GM19395 (cell line): ENCODE results near the gene KCNF1.
"Not testable (repeated sequence)": the region's sequence is repeated elsewhere in the genome, so short reads cannot be mapped to it uniquely, and the experiment has no call there.

Source experiments
- ATAC-seq: cut with Tn5 transposase; IDR thresholded peaks from one replicate; pipeline ENCODE4 v1.9.1; 2021; ENCODE audit warnings: mild to moderate bottlenecking, moderate library complexity; ENCODE audit not compliant: unreplicated experiment

KCNF1 gene

GRCh38 chr2:10935953-10936942, 24.5 kb downstream of the KCNF1 start:
- ATAC-seq, result no peak

GRCh38 chr2:10939058-10939457, 27.3 kb downstream of the KCNF1 start:
- no peak for ATAC-seq

DNA sequence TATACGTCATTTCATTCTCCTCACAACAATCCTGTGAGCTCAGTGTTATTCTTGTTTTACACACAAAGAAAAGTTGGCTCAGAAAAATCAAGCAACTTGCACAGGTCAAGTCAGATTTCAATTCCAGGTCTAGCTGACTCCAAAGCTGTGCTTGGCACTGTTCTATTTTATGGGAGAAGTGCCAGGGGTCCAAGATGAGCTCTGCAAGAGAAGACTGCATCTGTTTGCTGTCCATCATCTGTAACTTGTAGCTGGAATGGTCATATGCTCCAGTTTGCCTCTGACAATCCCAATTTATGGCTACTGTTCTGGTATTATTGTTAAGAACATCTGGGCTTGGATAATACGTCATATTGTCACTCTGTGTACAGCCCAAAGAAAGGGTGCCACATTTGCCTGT, 28.9 kb downstream of the KCNF1 start:
- no peak for ATAC-seq

DNA sequence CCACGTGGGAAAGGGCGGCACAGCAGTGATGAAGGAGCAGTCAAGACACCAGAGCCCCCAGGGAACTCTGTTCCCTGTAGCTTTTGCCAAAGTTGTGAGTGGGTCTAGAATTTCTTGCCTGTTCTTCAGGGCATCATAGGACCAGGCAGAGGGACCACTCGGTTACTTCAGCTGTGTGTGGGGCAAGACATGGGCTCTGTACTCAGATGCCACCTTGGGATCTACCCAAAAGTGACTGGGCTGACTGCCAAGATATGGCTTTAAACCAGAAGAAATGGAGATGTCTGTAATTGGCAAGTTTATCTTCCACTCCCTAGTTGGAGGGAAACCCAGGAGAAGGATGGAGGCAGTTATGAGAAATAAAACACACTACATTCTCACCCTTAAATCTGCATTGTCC, 29.6 kb downstream of the KCNF1 start:
- no peak for ATAC-seq

GRCh38 chr2:10944799-10945198, 33.1 kb downstream of the KCNF1 start:
- no peak for ATAC-seq

GRCh38 chr2:10946394-10946793, 34.7 kb downstream of the KCNF1 start:
- no peak for ATAC-seq

- no peak for ATAC-seq
Observed at GRCh38 chr2:10947005-10947440, 35.3 kb downstream of the KCNF1 start.

- no peak for ATAC-seq
Observed at GRCh38 chr2:10947446-10948187, 35.9 kb downstream of the KCNF1 start.

GRCh38 chr2:10948188-10948564, 36.4 kb downstream of the KCNF1 start:
- ATAC-seq, result no peak

DNA sequence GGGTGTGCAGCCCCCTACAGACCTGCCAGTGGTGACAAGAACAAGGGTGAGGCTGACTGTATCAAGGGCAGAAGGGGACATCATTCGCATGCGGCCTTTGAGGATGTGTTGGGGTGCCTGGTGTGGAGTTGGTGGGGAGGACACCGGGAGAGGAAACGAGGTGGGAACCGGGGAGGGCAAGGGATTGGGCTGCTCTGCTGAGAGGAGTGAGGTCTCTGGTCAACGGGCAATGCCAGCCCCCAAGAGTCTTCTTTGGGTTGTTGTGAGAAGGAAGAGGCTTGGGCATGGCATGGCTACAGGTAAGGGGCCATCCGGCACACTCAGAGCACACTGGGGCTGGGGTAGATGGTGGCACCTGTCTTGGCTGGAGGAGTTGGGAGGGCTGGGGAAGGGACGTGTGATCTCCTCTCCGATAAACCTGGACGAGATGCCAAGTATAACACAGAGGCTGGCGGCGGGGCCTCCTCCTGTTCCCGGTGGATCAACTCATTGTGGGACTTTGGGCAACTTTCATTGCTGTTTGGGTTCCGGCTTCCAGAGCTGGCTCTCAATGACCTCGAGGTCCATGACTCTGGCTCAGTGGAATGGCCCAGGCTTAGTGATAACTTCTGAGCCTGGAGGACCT, 37.0 kb downstream of the KCNF1 start:
- no peak for ATAC-seq

DNA sequence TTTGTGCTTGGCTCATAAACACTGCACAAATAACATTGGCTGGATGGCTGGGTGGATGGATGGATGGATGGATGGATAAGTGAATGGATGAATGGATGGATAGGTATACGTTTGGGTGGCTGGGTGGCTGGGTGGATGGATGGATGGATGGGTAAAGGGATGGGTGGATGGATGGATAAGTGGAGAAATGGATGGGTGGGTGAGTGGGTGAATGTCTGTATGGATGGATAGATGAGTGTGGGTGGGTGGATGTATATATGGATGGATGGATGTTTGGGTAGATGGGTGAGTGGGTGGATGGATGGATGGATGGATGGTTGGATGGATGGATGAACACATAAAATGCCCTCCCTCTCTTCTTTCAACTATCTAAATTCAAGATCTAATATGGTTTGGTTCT, 38.1 kb downstream of the KCNF1 start:
- no peak for ATAC-seq

GRCh38 chr2:10951558-10952414, 40.1 kb downstream of the KCNF1 start:
- no peak for ATAC-seq

GRCh38 chr2:10954416-10954815, 42.7 kb downstream of the KCNF1 start:
- ATAC-seq, result no peak

GRCh38 chr2:10954856-10955818, 43.4 kb downstream of the KCNF1 start:
- ATAC-seq, result no peak

DNA sequence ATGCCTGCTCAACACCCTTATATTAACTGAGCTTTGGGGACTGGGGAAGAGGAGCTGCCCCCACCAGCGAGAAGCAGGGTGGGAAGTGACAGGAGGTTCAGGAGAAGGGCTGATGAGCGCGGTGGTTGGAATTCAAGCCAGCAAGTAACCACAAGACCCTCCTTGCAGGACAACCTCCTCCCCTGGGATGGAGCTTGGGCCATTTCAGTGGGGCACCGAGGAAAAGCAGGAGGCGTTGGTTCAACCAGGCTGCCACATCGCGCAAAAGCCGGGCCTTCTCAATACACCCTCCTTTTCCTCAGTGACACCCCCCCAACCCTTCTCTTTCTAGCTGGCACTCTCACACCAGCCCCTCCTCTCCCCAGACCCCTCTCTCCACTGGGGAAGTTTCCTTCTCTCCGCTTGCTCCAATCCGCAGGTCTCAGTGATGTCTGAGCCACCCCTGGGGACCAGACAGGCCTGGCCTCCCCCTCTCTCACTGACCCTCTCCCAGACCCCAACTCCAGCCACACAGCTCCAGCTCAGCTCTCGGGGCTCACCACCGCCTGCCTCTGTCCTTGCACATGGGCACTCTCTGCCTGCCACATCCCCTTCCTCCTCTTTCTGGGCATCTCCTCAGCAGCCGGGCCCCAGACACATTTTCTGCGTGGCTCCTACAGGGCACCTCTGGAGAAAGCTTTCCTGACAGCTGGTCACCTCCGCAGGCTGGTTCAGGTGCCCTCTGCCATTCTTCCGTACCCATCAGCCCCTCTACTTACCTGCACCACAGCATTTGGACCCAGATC, 44.5 kb downstream of the KCNF1 start:
- no peak for ATAC-seq

DNA sequence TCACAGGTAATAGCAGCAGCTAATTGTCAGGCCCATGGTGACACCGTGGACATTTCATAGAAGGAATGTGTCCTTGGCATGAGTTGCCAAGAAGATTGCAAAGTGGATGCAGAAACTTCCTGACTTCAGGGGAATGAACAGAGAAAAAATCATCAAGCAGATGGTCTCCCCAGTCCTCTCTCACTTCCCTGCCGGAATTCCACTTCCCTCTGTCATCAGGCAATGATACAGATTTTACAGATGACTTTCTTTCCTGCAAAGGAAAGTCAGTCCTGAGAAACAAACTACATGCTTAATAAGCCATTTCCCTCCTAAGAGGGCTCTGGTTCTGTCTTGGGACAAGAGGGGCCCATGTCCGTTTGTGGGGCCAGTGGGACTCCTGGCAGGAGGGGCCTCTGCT, 45.7 kb downstream of the KCNF1 start:
- ATAC-seq, result no peak

- ATAC-seq, result not testable (repeated sequence)
Observed at GRCh38 chr2:10958452-10958851, 46.7 kb downstream of the KCNF1 start.

DNA sequence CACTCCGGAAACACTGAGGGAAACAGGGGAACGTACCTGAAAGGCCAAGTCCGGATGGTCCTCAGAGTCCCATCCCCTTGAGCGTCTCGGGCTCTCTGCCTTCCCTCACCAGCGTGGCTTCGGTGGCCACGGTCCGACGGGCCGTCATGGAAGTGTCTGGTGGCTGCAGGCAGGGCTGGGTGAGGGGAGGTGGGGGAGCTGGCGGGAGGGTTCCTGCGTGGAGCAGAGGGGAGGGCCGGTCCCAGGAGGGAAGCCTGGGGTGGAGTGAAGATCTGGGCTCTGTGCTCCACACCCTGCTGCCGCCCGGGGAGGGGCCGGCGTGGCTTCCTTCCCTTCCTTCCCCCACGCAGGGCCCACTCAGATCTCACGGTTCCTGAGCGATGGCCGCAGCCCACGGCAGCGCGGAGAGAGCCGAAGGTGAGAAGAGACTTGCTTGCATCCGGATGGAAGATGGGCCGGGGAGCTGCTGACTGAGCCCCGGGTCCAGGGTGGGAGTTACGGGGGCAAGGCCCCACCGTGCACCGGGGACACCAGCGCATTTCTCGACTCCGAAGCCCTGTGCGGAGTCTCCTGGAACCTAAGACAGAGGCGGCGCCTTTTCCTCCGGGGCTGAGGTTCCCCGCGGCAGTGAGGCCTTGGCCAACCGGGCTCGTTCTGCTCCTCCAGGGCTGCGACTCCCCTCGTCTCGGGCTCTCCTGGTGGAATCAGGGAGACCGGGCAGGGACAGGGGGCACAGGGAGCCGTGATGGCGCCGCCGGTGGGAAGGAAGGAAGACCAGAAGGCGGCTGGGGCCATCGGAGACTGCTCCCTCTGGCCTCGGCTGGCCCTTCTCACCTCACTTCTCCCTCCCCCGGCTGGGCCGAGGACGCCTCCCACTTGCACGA, 49.1 kb downstream of the KCNF1 start:
- no peak for ATAC-seq
